GM19328 (cell line): Measurements from ENCODE around the gene ECPAS.
"Not testable (repeated sequence)": the region's sequence is repeated elsewhere in the genome, so short reads cannot be mapped to it uniquely, and the experiment has no call there.

Source experiments
- ATAC-seq: cut with Tn5 transposase; IDR thresholded peaks from one replicate; pipeline ENCODE4 v1.9.1; 2021; ENCODE audit warnings: mild to moderate bottlenecking, moderate library complexity; ENCODE audit not compliant: unreplicated experiment

ECPAS gene

DNA sequence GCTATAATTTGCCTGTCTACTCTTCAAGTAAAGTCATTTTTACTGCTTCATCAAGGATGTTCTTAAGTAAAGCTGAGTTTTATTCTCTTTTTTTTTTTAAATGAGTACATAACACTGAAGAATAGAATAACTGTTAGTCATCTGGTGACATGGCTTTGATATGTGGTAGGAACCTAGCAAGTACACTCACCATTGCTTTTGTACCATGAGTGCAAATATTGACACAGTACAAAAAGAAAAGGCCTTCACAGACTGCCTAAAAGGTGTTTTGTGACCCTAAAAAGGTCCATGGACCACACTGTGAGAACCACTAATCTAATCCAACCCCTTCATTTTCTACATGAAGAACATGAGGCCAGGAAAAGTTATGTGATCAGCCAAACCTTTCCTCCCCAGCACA is 55.0 kb downstream of the ECPAS start:
- no peak for ATAC-seq

DNA sequence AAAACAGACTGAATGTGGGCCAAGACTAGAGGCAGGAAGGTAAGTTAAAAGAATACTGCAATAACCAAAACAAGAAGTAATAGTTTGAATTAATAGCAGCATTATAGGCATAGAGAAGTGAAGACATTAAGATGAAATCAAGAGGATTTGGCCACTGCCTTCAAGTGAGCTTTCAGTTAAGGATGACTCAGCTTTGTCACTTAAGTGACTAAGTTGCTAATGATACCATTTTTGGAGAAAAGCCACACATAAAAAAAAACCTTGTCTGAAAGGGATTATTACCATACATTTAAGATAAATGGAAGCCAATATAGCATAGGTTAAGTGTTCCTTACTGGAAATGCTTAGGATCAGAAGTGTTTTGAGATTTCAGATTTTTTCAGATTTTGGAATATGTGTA is 57.0 kb downstream of the ECPAS start:
- no peak for ATAC-seq

DNA sequence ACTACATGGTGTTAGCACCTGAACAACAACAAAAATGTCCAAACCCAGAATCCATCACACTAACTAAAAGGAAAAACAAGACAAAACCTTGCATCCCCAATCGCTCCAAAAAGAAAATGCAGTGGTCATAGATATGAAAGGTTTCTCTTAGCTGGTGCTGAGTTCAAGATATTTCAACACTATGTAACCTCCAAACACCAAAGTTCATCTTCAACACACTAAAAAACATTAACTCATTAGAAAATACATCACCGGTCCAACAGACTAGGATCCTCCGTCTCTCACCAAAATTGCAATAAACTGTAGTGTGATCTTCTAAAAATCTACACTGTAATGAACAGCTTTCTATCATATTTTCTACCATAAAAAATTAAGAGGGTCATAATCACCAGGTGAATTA is 60.8 kb downstream of the ECPAS start:
- ATAC-seq = no peak

DNA sequence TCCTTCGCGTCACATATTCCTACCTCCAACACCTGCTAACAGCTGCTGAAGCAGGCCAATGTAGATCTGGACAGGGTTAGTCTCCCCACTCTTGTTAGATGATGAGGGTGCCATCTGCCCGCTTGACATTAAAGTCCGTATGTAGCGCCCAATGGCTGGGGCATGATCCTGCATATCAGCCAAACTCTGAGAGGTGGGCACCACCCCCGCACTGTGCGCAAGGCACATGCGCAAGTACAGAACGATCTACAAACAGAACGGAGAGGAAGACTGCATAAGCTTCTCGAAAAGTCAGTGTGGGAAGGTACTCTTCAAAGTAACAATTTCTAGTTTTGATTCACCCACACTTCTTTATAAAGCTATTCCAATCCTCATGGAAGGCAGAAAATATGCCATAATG is 69.8 kb downstream of the ECPAS start:
- no peak for ATAC-seq

DNA sequence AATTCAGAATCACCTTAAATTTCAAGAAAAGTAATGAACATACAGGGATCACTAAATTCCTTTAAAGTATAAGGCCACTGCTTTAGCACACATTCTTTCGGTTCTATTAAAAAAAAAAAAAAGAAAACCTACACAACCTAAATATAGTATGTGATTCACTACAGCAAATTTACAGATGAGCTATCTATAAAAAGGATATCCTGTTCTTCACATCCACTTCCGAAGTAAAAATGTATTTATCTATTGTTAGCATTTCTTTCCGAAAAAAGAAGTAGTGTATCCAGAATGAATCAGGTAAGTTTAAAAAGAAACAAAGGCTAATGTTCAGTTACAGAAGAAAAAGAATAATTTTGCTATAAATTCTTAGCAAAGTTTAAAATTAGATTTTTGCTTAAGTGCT is 70.2 kb downstream of the ECPAS start:
- no peak for ATAC-seq

DNA sequence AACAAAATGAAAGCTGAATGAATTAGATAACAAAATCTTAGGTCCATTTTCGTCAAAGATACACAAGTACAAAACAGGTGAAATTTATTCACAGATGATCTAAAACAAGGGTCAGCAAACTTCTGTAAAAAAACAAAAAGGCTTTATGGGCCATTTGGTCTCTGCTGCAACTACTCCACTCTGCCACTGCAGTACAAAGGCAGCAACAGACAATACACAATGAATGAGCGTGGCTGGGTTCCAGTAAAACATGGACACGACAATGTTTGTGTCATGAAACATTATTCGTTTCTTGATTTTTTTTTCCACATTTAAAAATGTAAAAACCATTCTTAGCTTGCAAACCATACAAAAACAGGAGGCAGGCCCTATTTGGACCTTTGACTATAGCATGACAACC is 71.9 kb downstream of the ECPAS start:
- no peak for ATAC-seq

DNA sequence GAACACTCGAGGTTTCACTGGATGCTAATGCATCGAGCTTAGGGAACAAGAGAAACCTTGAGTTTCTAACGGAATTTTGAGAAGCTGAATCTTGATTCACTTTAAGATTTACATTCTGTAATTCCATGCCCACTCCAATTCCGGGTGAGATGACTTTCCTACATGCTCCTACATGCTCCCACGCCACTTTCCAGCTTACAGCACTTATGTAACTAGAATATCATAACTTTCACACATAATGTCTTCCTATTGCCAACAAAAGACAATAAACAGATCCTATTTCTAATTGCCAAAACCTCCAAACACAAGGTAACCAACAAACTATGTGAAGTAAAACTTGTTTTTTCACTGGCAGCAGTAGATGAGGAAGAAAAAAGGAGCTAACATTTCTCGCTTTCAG is 72.9 kb downstream of the ECPAS start:
- ATAC-seq = no peak

DNA sequence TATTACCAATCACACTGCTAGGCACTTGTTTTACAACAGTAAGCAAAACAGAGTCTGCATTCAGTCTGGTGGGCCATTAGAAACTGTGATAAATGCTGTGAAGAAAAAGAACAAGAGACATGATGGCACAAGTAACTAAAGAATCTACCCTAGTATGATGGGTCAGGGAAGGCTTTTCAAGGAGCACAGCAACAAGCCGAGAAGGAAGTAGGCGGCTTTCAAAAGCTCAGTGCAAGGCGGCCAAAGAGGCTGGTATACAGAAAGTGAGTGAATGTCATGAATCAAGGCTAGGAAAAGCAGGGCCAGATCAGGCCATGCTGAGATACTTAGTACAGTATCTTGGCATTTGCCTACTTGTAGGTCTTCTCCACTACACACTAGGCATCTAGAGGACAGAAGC is 76.4 kb downstream of the ECPAS start:
- ATAC-seq = no peak

DNA sequence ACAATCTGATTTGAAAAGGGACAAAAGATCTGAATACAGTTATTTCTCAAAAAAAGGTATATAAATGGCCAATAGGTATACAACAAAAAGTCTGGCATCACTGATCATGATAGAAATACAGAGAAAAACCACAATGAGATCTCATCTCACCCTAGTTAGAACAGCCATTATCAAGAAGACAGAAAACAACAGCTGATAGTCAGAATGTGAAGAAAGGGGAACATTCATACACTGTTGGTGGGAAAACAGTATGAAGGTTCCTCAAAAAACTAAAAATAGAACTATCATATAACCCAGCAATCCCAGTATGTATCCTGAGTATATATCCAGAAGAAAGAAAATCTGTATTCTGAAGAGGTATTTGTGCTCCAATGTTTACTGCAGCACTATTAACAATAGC is 78.5 kb downstream of the ECPAS start:
- ATAC-seq = no peak

DNA sequence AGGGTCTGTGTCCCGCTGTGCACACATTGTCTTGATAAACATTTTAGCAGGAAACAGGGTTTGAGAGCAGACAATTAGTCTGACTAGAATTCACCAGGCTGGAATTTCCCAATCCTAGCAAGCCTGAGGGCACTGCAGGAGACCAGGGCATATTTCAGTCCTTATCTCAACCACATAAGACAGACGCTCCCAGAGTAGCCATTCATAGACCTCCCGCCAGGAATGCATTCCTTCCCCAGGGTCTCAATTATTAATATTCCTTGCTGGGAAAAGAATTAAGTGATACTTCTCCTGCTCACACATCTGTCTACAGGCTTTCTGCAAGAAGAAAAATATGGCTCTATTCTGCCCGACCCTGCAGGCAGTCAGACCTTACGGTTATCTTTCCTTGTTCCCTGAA is 82.7 kb downstream of the ECPAS start:
- ATAC-seq = not testable (repeated sequence)

DNA sequence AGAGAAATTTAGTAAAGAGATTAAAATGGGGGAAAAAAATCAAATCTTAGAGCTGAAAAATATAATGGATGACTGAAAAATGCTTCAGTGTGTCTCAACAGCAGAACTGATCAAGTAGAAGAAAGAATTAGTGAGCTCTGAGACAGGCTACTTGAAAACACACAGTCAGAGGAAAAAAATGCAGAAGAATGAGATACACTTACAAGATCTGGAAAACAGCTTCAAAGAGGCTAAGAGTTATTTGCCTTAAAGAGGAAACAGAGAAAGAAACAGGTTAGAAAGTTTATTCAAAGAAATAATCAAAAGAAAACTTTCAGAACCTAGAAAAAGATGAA is 83.7 kb downstream of the ECPAS start:
- ATAC-seq = no peak

DNA sequence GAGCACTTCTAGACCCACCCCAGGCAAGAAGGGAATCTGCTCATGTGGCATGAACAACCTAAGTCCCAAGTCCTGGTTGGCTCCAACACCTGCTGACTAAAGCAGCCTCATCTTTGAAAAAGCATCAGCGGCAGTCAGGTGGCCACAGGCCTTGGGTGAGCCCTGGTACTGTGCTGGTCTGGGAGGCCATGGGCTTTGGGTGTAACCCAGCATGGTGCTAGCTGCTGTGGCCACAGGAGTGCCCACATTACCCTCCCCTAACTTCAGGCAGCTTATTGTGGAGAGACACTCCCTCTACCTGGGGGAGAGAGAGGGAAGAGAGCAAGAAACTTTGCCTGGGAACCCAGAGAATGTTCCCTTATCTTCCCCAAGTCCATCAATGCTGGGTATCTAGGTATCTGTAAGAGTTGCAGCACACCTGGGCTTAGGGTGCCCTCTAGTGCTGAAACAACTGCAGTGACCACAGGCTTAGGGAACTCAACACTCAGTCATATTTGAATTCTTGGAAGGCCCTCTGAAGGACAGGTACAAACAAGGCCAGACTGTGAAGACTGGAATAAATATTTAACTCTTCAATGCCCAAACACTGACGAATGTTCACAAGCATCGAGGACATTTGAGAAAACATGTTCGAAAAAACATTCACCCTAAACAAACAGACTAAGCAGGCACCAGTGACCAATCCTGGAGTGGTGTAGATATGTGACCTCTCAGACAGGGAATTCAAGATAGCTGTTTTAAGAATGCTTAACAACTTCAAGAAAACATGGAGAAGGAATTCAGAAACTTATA is 84.2 kb downstream of the ECPAS start:
- ATAC-seq = no peak

DNA sequence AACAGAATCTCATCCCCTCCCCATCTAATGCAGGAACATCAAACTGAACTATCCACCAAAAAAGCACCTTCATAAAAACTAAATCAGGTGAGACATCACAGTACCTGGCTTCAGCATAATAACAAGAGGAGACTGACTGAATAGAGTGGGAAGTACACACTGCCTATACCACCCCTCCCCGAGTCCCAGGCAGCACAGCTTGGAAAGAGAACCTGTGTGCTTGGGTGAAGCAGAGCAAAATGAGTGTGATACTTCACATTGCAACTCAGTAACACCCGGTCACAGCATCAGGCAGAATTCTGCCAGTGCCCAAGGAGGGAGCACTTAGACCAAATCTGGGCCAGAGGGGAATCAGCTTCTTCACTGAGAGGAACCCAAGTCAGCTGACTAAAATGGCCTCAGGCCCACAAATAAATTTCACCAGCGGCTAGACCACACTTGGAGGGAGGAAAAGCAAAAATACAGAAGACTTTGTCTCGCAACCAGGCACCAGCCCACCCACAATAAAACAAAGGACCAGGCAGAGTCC is 84.9 kb downstream of the ECPAS start:
- no peak for ATAC-seq

DNA sequence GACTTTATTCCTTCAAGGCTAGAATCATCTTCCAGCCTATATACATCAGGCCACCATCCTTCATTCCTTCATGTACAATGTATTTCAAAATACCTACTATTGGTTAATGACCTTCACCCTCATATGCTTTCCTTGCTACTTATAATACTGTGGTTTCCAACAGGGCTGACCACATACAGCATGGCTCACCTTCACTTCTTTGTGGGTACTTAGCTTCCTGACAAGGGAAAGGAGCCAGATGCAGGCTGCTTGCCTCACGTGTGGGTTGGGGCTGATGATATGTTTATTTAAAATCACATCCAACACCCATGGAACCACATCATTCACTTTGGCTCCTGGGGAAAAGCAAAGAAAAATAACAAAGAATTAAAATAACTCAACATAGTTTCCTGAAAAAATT is 90.2 kb downstream of the ECPAS start:
- ATAC-seq = no peak

DNA sequence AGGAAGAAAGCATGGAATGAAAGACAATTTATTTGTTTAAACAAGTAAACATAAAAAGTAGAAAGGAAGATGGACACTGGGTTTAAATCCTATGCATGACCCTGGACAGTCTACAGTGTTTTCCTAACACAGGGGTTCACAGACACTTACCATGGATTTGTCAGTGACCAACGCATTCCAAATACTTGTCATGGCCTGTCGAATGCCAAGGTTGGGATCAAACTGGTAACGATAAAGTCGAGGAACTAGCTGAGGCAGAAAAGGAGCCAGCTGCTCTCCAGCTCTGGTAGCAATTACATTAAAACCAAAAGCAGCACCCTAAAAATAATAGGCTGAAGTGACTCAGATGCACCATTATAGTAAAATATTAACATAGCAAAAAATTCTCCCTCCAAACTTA is 94.8 kb downstream of the ECPAS start:
- ATAC-seq = no peak

DNA sequence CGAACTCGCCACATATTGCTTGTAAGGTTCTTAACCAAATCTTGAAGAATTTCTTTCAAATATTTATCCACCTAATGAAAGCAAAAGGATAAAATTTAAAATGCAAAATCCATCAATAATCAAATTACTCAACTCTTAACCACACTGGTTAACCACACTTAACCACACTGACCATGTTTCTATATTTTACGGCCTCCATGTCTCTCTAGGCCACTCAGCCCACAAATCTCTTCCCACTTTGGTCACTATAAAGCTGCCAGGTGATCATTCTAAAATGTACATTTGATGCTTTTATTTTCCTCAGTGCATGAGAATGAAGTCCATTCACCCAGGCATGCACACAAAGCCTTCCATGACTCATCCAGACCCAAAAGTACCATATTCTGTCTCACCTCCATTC is 97.8 kb downstream of the ECPAS start:
- no peak for ATAC-seq

DNA sequence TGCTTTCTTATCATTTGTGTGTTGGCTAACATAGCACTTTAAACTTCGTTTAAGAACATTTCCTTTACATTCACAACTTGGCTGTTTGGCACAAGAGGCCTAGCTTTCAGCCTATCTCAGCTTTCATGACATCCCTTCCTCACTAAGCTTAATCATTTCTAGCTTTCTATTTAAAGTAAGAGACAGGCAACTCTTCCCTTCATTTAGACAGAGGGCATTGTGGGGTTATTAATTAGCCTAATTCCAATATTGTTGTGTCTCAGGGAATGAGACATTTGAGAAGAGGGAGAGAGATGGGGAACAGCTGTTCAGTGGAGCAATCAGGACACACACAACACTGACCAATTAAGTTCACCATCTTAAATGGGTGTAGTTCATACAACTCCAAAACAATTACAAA is 103.2 kb downstream of the ECPAS start:
- ATAC-seq = no peak

DNA sequence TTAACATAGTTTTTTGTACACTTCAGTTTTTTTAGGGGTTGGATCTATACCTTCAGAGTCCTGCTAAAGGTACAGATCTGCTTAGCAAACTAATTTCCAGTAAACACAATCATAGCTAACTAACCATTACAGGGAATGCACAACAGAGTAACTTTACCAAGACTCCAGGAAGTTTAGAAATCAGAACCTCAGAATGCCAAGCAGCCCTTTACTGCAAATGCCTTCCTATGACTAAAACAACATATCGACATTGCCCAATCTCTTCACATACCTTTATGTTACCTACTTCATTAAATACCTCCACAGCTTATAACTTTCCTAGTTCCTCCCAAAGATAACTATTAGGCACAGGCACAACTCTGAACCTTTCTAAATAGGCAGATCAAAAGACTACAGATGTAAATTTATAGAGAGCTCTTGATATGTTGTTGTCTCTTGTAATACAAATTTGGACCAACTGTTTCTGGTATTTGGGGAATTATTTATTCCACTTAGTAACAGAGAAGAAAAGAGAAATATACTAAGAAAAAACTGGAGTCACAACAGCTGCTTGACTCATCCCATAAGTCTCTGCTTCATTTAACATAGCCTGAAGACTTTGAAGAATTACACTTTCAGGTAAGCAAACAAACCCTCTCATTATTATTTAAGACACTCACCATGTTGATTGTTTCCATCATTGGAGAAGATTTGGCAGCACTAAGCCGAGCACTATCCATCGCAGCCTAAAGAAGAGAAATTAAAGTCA is 108.2 kb downstream of the ECPAS start:
- ATAC-seq = no peak

DNA sequence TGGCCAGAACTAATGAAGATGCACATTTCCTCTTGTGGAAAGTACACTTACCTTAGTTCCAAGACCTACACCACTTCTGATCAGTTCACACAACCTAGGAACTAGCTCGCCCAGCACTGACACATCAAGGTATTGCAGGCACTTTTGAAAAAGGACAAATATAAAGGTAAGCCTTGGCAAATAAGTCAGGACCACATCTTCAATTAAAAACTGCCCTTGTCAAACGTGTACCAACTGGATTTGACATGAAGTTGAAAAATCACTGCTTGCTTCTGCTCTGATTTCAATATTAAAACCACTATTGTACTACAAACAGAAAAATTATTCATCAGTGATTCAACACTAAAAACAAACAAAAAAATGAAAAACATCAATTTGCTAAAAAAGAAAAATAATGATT is 109.1 kb downstream of the ECPAS start:
- ATAC-seq = no peak

DNA sequence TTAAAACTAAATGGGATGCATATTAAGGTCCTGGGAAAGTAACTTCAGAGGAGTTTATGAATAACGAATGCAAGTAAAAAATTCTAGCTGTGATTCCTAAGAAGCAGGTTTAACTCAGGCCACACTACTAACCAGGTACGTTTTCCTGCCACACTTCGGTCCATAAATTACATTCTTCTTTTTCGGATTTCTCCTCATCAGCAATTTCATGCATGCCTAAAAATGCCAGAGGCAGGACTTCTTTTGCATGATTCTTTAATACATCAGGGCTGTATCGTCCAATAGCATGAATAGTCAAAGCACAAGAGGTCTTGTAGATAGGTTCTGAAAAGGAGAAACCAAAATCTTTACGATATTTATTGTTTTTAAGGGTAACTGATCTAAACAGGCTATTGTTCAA is 111.9 kb downstream of the ECPAS start:
- ATAC-seq = no peak

DNA sequence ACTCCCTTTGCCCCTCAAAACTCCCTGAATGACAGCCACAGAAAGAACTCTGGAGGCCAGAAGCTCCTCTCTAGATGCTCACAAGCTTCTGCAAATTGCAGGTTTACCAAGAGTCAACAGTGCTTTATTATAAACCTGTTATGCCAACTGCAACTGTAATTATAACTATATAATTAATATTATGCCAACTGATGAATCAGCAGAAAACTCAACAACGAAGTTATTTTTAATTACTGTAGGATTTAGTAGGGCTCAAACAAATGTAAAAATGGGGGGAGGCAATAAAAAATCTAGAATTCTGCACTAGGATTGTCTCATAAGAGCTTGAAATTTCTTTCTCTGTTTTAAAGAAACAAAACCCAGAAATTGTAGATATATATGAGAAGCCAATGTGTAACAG is 117.2 kb downstream of the ECPAS start:
- no peak for ATAC-seq

DNA sequence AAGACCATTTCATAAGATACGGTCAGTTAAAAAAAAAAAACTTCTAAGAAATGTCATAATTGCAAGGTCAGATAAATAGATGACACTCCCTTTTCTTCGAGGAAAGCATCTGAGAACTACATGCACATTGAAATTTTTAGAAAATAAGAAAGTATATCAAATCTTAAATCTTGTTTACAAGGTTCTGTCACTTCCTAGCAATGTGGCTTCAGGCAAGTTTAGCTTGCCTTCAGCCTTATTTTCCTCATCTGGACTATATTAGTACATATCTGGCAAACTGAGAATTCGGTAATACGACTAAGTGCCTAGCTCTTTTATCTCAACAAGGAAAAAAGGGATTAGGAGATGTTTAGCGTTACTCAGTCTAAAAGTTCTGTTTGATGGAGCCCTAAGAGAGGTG is 121.7 kb downstream of the ECPAS start:
- ATAC-seq = no peak

DNA sequence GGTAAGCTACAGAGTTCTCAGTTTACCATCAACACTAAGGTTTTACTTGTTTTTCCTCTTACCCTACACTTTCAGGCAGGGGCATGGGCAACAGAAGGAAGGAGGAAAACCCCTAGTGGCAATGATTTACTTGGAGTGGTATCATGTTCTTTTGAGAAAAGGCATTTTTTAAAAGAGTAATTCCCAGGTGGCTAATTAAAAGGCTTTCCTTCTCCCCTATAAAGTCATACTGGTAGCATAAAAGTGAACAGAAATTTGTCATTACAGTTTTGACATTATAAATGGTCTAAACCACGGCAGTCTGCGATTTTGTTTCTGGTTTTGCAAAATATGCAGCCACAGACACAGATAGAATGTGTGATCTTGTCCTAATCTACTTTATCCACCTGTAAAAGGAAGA is 123.3 kb downstream of the ECPAS start:
- no peak for ATAC-seq
